HUES64 (cell line): ENCODE measurements around the gene RPS19.
"Not testable (repeated sequence)": the region's sequence is repeated elsewhere in the genome, so short reads cannot be mapped to it uniquely, and the experiment has no call there.

Experiments used
- H3K27ac ChIP-seq: 2 replicates; pipeline ENCODE4 v1.7.0; 2013; ENCODE audit warnings: low read depth, low read length, inconsistent platforms
- H3K27me3 ChIP-seq: 2 replicates; pipeline ENCODE4 v1.6.1; 2013; ENCODE audit warnings: mild to moderate bottlenecking, low read length; ENCODE audit not compliant: insufficient read depth
- H3K36me3 ChIP-seq: 2 replicates; pipeline ENCODE4 v1.6.1; 2013; ENCODE audit warnings: mild to moderate bottlenecking, low read length; ENCODE audit not compliant: insufficient read depth
- H3K4me1 ChIP-seq: 2 replicates; pipeline ENCODE4 v1.6.1; 2013; ENCODE audit warnings: mild to moderate bottlenecking, low read length, moderate library complexity; ENCODE audit not compliant: insufficient read depth
- H3K4me3 ChIP-seq: 2 replicates; pipeline ENCODE4 v1.5.1; 2013; ENCODE audit warnings: mild to moderate bottlenecking, low read length, moderate library complexity
- H3K9ac ChIP-seq: 2 replicates; pipeline ENCODE4 v1.6.1; 2013; ENCODE audit warnings: mild to moderate bottlenecking, low read depth, low read length
- H3K9me3 ChIP-seq: 2 replicates; pipeline ENCODE4 v1.6.1; 2013; ENCODE audit warnings: low read depth, low read length; ENCODE audit not compliant: insufficient read depth
- WGBS: fragments of 150-250, 120-280 bp; methylation state at CpG from one replicate; pipeline ENCODE4 v1.1.7; 2013; ENCODE audit warnings: missing lambda C conversion rate; 5-methylcytosine and 5-hydroxymethylcytosine counted together

The RPS19 gene

DNA sequence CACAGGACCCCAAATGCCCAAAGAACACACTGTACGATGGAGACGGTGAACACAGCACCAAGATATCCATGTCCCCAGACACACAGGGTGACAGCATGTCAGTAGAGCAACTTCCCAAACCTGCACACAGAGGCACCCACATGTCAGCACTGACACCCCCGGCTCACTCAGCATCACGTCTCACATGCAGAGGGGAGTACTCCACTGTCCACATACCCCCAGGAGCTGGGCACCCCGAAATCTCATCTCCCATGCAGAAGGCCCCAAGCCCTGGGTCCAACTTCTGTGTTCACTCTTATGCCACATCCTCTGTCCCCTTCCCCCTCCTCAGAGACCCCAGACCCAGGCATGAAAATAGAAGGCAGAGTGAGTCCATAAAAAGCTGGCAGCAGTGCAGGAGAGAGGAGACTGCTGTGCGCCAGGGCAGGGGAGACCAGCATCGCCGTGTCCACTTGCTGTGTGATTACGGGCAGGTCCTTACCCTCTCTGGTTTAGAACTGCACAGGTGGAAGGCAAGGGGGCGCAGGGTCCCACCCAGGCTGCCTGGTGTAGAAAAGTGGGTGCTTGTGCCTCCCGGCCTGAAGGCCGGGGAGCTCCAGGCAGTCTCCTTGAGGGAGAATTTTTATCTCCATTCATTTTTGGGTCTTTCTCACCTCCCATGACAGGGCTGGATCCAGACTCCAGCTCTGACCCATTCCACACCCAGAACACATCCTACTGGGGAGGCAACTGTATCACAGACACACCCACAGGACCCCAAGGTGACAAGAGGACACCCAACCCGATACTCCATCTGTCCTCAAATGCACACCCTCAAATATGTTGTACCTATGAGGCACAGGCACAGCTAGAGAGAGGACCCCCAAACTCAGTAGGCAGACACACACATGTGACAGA is 51.2 kb downstream of the RPS19 start:
- H3K27ac ChIP-seq: no peak overlapping the region
- H3K4me3 ChIP-seq: no peak overlapping the region
- H3K27me3 ChIP-seq: peaks cover 75% of the 10 kb centered on the region
- no peaks in the 10 kb centered on the region for H3K36me3 ChIP-seq
- no peaks in the 10 kb centered on the region for H3K9me3 ChIP-seq
- peaks cover 4% of the 10 kb centered on the region; the same call in 1 of the 2 replicates for H3K4me1 ChIP-seq
- 85% methylated on average over 13 of the region's 13 CpGs for WGBS
- H3K9ac ChIP-seq: no peak overlapping the region

- peaks cover 84% of the 10 kb centered on the region for H3K27me3 ChIP-seq
- H3K9me3 ChIP-seq: no peaks in the 10 kb centered on the region
- peak overlapping the region; percentile 27; the same call in 1 of the 2 replicates for H3K4me3 ChIP-seq
- H3K9ac ChIP-seq: no peak overlapping the region
- WGBS: 19% methylated on average over 29 of the region's 29 CpGs
- H3K4me1 ChIP-seq: peaks cover 4% of the 10 kb centered on the region; the same call in 1 of the 2 replicates
- H3K27ac ChIP-seq: no peak overlapping the region
- H3K36me3 ChIP-seq: no peaks in the 10 kb centered on the region
Measured at GRCh38 chr19:41911889-41912731, 52.1 kb downstream of the RPS19 start.

GRCh38 chr19:41912899-41913537 is 53.0 kb downstream of the RPS19 start:
- Histone ChIP-seq H3K27me3 (peaks cover 93% of the 10 kb centered on the region), H3K9ac (no peak overlapping the region), H3K4me1 (peaks cover 4% of the 10 kb centered on the region; the same call in 1 of the 2 replicates), H3K9me3 (no peaks in the 10 kb centered on the region), H3K36me3 (no peaks in the 10 kb centered on the region), H3K27ac (no peak overlapping the region), H3K4me3 (peak overlapping the region; percentile 45)
- WGBS: 1% methylated on average over 48 of the region's 51 CpGs

DNA sequence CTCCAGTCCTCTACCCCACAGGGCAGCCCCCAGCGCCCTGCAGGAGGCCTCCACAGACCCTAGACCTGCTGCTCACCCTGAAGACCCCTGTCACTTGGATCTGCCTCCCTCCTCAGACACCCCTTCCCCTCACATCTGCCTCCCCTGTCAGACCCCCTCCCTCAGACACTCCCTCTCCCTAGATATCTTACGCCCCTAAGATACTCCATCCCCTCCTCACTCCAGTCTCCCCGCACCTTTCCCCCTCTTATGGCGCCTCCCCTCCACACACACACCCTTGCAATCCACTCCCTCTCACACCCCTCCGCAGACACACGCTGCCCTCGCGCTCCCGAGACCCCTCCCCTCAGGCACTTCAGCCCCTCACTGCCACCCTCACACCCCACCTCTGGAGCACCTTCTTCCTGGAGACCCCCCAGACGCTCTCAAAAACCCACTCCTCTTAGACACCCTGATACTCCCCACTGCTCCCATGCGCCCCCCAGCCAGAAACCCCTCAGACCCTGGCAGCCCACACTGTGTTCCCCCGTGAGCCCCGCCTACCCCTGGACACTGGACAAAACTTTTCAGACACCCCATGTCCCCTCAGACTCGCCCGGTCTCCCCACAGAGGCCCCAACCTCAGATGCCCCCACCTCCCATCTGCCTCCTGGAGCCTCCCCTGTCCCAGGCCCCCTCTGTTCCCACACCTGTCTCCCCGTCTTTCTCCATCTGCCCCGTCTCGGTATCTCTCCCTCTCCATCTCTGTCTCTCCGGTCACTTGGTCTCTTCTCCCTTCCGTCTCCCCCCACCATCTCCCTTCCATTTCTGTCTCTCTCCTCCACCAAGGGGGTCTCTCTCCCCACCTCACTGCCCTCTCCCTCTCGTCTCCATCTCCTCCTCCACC is 53.7 kb downstream of the RPS19 start:
- WGBS: 15% methylated on average over 21 of the region's 21 CpGs
- H3K4me3 ChIP-seq: no peak overlapping the region; the same call in 1 of the 2 replicates

DNA sequence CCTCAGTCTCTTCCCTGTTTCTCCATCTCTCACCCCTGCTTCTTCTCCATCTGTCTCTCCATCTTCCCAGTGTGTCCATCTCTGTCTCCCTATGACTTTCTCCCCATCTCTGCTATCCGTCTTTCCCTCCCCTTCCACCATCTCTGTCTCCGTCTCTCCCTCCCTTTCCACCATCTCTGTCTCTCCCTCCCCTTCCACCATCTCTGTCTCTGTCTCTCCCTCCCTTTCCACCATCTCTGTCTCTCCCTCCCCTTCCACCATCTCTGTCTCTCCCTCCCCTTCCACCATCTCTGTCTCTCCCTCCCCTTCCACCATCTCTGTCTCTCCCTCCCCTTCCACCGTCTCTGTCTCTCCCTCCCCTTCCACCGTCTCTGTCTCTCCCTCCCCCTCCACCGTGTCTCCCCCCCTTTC is 54.4 kb downstream of the RPS19 start:
- H3K27me3 ChIP-seq: peaks cover 100% of the 10 kb centered on the region
- not testable (repeated sequence) for H3K4me1 ChIP-seq, H3K36me3 ChIP-seq, H3K27ac ChIP-seq, H3K9me3 ChIP-seq, H3K4me3 ChIP-seq, H3K9ac ChIP-seq
- WGBS: 3% methylated on average over 2 of the region's 5 CpGs

More for the DNA sequence above, 53.7 kb downstream of the RPS19 start:
- Histone ChIP-seq H3K9me3 (no peaks in the 10 kb centered on the region), H3K27me3 (peaks cover 98% of the 10 kb centered on the region), H3K9ac (no peak overlapping the region), H3K27ac (no peak overlapping the region), H3K4me1 (peaks cover 4% of the 10 kb centered on the region; the same call in 1 of the 2 replicates), H3K36me3 (no peaks in the 10 kb centered on the region)

DNA sequence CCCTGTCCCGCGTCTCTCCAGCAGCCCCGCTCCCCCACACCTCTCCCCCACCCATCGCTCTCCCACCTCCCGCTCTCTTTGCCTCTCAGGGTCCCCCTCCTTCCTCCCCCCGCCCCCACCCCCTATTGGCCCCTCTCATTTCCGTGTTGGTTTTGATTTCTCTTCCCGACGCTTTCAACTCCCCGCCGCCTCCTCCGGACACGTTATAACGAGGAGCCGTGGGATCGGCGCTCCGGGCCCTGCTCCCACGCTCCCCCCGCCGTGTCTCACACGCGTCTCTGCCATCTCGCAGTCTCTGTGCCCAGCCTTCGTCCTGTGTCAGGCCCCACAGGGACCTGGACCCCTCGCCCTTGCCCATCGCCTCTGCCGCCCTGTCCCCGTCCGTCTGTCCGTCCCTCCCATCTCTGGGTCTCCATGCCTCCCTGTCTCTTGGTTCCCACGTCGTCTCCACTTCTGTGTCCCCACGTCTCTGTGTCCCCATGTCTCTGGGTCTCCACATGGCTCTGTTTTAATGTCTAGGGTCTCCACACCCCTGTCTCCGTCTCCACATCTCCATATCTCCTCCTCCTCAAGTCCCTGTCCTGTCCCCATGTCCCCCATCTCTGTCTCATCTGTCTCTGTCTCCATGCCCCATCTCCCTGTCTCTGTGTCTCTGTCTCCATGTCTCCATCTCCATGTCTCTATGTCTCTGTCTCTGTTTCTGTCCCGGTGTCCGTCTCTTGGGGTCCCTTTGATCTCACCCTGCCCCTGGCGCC is 55.1 kb downstream of the RPS19 start:
- Histone ChIP-seq H3K9ac (no peak overlapping the region), H3K4me1 (peaks cover 4% of the 10 kb centered on the region; the same call in 1 of the 2 replicates), H3K4me3 (no peak overlapping the region), H3K9me3 (no peaks in the 10 kb centered on the region), H3K27me3 (peaks cover 100% of the 10 kb centered on the region), H3K36me3 (no peaks in the 10 kb centered on the region), H3K27ac (no peak overlapping the region)
- WGBS: 11% methylated on average over 37 of the region's 38 CpGs

DNA sequence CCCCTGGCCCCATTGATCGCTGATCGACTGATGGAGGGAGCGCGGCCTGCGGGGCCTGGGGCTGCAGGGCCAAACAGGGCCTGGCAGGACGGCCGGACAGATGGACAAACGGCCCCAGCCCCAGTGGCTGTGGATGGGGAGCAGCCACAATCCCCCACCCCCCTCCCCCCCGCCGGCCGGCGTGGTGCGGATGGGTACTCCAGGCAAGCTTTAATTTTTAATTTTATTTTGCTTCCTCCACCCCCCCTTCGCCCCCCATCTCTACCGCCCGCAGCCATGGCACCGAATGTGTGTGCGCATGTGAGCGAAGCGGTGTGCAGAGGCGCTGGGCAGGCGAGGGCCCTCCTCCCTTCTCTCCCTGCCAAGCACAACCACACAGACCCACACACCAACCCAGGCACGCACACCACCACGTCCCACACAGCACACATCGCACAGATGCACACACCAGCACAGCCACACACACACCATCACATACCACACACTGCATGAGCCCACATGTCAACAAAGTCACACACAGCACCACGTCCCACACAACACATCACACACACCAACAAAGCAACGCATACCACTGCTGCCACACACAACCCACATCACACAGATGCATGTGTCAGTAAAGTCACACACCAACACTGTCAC is 55.8 kb downstream of the RPS19 start:
- H3K4me3 ChIP-seq: no peak overlapping the region

DNA sequence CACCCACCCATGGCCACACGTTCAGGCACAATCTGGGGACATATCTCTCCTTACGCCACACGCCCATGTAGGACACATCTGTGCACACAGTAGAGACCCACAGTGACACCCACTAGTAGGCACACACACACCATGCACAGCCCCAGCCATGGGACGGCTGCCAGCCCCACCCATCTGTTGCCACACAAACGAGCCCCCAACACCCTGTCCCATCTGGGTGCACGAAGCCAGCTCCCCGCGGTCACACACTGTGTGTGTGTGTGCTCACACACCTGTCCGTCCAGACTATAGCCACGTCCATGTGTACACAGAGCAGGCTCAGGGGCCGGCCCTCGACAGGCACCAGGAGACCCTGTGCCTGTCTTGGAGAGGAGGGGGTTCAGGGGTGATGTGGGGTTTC is 57.6 kb downstream of the RPS19 start:
- 80% methylated on average over 12 of the region's 12 CpGs for WGBS
- H3K27me3 ChIP-seq: peaks cover 100% of the 10 kb centered on the region
- H3K9me3 ChIP-seq: no peaks in the 10 kb centered on the region
- H3K27ac ChIP-seq: no peak overlapping the region
- no peak overlapping the region for H3K4me3 ChIP-seq
- H3K9ac ChIP-seq: no peak overlapping the region
- no peaks in the 10 kb centered on the region for H3K36me3 ChIP-seq
- H3K4me1 ChIP-seq: 0 out of 2 replicates have a peak, but pooled peaks cover 4% of the 10 kb centered on the region

More for the DNA sequence above, 55.8 kb downstream of the RPS19 start:
- Histone ChIP-seq H3K27ac (no peak overlapping the region), H3K9ac (no peak overlapping the region), H3K27me3 (peaks cover 100% of the 10 kb centered on the region), H3K4me1 (peaks cover 4% of the 10 kb centered on the region; the same call in 1 of the 2 replicates), H3K36me3 (no peaks in the 10 kb centered on the region), H3K9me3 (no peaks in the 10 kb centered on the region)
- 57% methylated on average over 22 of the region's 27 CpGs for WGBS

DNA sequence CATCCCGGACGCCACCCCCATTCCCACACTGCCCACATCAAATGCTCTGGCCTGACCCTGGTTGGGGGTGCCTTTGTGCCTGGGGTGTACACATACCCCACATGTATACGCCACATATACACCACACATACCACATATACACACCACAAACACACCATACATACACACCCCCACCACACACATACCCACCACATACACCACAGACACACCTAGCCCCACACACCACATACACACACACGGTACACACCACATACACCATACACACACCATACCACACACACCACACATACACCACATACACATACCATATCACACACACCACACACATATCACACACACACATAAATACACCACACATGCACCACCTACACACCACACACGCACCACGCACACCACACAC is 58.0 kb downstream of the RPS19 start:
- WGBS: 94% methylated on average over 6 of the region's 6 CpGs
- Histone ChIP-seq H3K27me3 (peaks cover 100% of the 10 kb centered on the region), H3K36me3 (no peaks in the 10 kb centered on the region), H3K4me1 (0 out of 2 replicates have a peak, but pooled peaks cover 4% of the 10 kb centered on the region), H3K9me3 (no peaks in the 10 kb centered on the region), H3K27ac (no peak overlapping the region), H3K9ac (no peak overlapping the region), H3K4me3 (no peak overlapping the region)
